ENCODE results near the gene RBM44. TPM values are rescaled to one million over a fixed set of nuclear protein-coding genes. Genes with fewer than 3 reads are reported as not detected.

RBM44 gene
- total RNA-seq, 1 experiment from 2014 or later = 0.94 TPM

- Histone ChIP-seq H3F3A (ENCODE audit: insufficient read depth, low read depth) (peaks cover 26% of the 10 kb centered on the region; the same call in 1 of the 2 replicates), H2AFZ (no peak overlapping the region), H3K27ac (no peak overlapping the region), H3K9me2 (ENCODE audit: insufficient read depth) (no peaks in the 10 kb centered on the region), H4K20me1 (ENCODE audit: insufficient read depth) (no peaks in the 10 kb centered on the region), H3K4me3 (no peak overlapping the region), H3K9me3 (ENCODE audit: insufficient read depth, low read depth) (no peaks in the 10 kb centered on the region), H3K4me1 (replicated peaks; ENCODE audit: insufficient read depth) (peaks cover 38% of the 10 kb centered on the region), H3K27me3 (ENCODE audit: insufficient read depth, low read depth) (no peaks in the 10 kb centered on the region), H3K4me2 (no peak overlapping the region), H3K36me3 (ENCODE audit: low read depth) (no peaks in the 10 kb centered on the region), H3K79me2 (ENCODE audit: low read depth) (peaks cover 31% of the 10 kb centered on the region)
- no TSS peak for BruUV-seq (replicated peaks)
- ChIA-PET POLR2A (ENCODE audit: unreplicated experiment) (no interaction called here), CTCF (no interaction called here)
- TF ChIP-seq CTCF (conservative IDR thresholded peaks at IDR 0.05) (no peak), EZH2 (IDR thresholded peaks at IDR 0.05; ENCODE audit: low read depth) (no peak)
- intact Hi-C loops (cut with micrococcal nuclease; ENCODE audit: unreplicated experiment) = no loop called here
- DNase-seq = no peak
These were observed 79.2 kb downstream of the RBM44 start for GRCh38 chr2:237877576-237878307.

DNA sequence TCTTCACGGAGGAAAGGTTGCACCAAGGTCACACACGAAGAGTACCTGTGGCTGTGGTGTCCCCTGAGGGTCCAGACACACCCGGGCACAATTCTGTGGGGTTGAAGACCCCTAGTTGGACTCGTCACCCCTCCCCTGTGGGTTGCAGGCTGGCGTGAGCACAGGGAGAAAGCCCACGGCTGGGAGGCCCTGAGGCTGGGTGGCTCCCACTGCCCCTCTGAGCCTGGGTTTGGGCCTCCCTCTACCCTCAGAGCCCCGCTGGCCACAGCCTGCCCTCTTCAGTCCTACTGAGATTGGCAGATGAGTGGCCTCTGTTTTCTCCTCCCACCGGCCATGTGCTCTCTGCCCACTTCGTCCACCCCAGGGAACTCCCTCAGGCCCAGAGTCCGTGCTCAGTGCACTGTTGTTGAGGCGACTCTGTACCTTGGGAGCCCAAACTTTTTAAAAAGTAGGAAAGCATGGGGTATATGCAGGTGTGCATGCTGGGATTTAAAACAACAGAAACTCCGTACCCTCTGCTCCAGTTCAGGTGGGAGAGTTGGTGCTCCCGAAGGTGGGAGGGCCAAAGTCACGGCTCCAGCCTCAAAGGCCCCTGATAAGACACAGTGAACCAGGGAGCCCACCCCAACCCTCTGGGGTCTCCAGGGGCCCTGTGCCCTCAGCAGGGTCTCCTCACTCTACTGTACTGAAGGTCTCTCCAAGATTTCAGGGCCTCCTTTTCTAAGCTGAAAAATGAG, 79.9 kb downstream of the RBM44 start:
- peaks cover 23% of the 10 kb centered on the region for H3K79me2 ChIP-seq (ENCODE audit: low read depth)
- H3K27ac ChIP-seq = peak overlapping the region; percentile 29; the same call in 1 of the 2 replicates
- no peaks in the 10 kb centered on the region for H3K9me2 ChIP-seq (ENCODE audit: insufficient read depth)
- POLR2A ChIA-PET (ENCODE audit: unreplicated experiment) = no interaction called here
- no peak overlapping the region for H3K4me2 ChIP-seq
- H2AFZ ChIP-seq = no peak overlapping the region
- H3K4me1 ChIP-seq (replicated peaks; ENCODE audit: insufficient read depth) = peaks cover 30% of the 10 kb centered on the region
- H3K9me3 ChIP-seq (ENCODE audit: insufficient read depth, low read depth) = no peaks in the 10 kb centered on the region
- BruUV-seq (replicated peaks) = no TSS peak
- no peak overlapping the region for H3K4me3 ChIP-seq
- CTCF ChIA-PET = no interaction called here
- DNase-seq = no peak
- intact Hi-C loops (cut with micrococcal nuclease; ENCODE audit: unreplicated experiment) = no loop called here
- H3F3A ChIP-seq (ENCODE audit: insufficient read depth, low read depth) = peaks cover 23% of the 10 kb centered on the region; the same call in 1 of the 2 replicates
- TF ChIP-seq CTCF (conservative IDR thresholded peaks at IDR 0.05) = no peak
- no peak for TF ChIP-seq EZH2 (IDR thresholded peaks at IDR 0.05; ENCODE audit: low read depth)
- H4K20me1 ChIP-seq (ENCODE audit: insufficient read depth) = no peaks in the 10 kb centered on the region
- no peaks in the 10 kb centered on the region for H3K27me3 ChIP-seq (ENCODE audit: insufficient read depth, low read depth)
- H3K36me3 ChIP-seq (ENCODE audit: low read depth) = no peaks in the 10 kb centered on the region

- CTCF ChIA-PET = no interaction called here
- BruUV-seq (replicated peaks) = no TSS peak
- Histone ChIP-seq H3K4me2 (no peak overlapping the region), H3K27ac (peak overlapping the region; percentile 29; the same call in 1 of the 2 replicates), H3K4me1 (replicated peaks; ENCODE audit: insufficient read depth) (peaks cover 25% of the 10 kb centered on the region), H3K79me2 (ENCODE audit: low read depth) (peaks cover 19% of the 10 kb centered on the region; the same call in 1 of the 2 replicates), H4K20me1 (ENCODE audit: insufficient read depth) (no peaks in the 10 kb centered on the region), H3K9me2 (ENCODE audit: insufficient read depth) (no peaks in the 10 kb centered on the region), H3K9me3 (ENCODE audit: insufficient read depth, low read depth) (no peaks in the 10 kb centered on the region), H3K36me3 (ENCODE audit: low read depth) (no peaks in the 10 kb centered on the region), H3K4me3 (no peak overlapping the region), H2AFZ (no peak overlapping the region), H3K27me3 (ENCODE audit: insufficient read depth, low read depth) (no peaks in the 10 kb centered on the region), H3F3A (ENCODE audit: insufficient read depth, low read depth) (peaks cover 19% of the 10 kb centered on the region; the same call in 1 of the 2 replicates)
- no peak for DNase-seq
- POLR2A ChIA-PET (ENCODE audit: unreplicated experiment) = no interaction called here
- TF ChIP-seq EZH2 (IDR thresholded peaks at IDR 0.05; ENCODE audit: low read depth) (no peak), CTCF (conservative IDR thresholded peaks at IDR 0.05) (no peak)
- intact Hi-C loops (cut with micrococcal nuclease; ENCODE audit: unreplicated experiment) = no loop called here
These were observed 80.5 kb downstream of the RBM44 start for GRCh38 chr2:237879058-237879430.

Data from PC-9 (cell line).